Choroid plexus epithelial cell (primary cell): ENCODE results near the gene ATP7A.

Source experiments
- DNase-seq: peaks from one replicate; pipeline ENCODE4 v3.0.0-alpha.2; 2010; ENCODE audit warnings: low read depth
- H3K4me3 ChIP-seq: 2 replicates; pipeline ENCODE4 v1.5.1; 2011; ENCODE audit warnings: low read depth, mild to moderate bottlenecking, control low read depth, low read length, moderate library complexity
- CTCF ChIP-seq: conservative IDR thresholded peaks from 2 replicates; pipeline ENCODE4 v1.5.1; 2011; ENCODE audit warnings: low read depth, mild to moderate bottlenecking, control low read depth, inconsistent platforms, low read length, moderate library complexity

The ATP7A gene

GRCh38 chrX:77977518-77977917 lies 67.0 kb downstream of the ATP7A start:
- no peak for TF ChIP-seq CTCF
- DNase-seq = no peak
- no peak overlapping the region for H3K4me3 ChIP-seq

GRCh38 chrX:77979870-77980269 lies 69.4 kb downstream of the ATP7A start:
- no peak for TF ChIP-seq CTCF
- DNase-seq = no peak
- no peak overlapping the region for H3K4me3 ChIP-seq

DNA sequence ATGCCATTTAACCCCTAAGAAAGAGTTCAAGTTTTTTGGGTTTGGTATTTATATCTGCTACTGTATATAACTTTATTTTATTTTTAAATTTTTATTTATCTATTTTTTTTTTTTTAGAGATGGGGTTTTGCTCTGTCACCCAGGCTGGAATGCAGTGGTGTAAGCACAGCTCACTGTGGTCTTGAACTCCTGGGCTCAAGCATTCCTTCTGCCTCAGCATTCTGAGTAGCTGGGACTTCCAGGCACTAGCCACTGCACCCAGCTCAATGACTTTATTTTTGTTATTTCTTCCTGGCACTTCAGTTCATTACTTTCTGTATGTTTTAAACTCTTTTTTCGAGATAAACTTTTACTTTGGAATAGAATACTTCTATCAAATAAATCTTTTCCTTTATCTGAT lies 101.4 kb downstream of the ATP7A start:
- DNase-seq = peak; percentile 52
- TF ChIP-seq CTCF = no peak
- no peak overlapping the region for H3K4me3 ChIP-seq

DNA sequence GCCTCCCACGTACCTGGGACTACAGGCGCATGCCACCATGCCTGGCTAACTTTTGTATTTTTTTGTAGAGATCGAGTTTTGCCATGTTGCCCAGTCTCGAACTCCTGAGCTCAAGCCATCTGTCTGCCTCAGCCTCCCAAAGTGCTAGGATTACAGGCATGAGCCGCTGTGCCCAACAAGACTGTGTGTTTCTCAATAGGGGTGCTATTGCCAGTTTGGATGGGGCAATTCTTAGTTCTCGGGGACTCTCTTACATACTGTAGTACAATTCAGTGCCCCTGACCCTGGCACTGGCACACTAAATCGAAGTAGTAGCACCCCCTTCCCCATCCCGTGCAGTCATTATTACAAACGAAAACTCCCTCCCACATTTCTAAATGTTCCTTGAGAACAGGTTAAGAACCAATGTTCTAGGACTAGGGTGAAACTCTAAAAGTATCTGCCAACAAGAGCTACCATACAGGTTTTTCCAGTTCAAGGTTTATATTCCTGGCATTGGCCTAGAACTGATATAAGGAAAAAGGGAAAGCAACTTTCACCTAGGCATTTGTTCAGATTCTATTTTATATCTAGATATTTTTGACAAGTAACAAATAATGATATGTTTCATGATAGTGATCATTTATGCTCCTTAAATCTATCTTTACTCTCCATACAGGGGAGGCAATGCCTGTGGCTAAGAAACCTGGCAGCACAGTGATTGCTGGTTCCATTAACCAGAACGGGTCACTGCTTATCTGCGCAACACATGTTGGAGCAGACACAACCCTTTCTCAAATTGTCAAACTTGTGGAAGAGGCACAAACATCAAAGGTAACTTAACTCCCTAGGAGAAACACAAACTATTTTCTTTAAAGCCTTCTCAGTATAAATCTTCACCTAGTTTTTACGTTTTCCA lies 109.3 kb downstream of the ATP7A start:
- DNase-seq = no peak
- no peak overlapping the region for H3K4me3 ChIP-seq
- no peak for TF ChIP-seq CTCF

GRCh38 chrX:78024349-78025059 lies 114.0 kb downstream of the ATP7A start:
- peak; percentile 15 for DNase-seq
- peak; percentile 68 for TF ChIP-seq CTCF
- H3K4me3 ChIP-seq = no peak overlapping the region

DNA sequence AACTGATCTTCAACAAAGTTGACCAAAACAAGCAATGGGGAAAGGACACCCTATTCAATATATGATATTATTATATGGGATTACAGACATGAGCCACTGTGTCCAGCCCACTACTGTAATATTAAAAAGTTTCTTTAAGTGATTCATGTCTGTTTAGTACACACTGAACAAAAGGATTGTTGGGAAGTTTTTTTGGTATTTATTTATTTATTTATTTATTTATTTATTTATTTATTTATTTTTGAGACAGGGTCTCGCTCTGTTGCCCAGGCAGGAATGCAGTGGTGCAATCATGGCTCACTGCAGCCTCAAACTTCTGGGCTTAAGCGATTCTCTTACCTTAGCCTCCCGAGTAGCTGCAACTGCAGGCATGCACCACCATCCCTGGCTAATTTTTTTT lies 117.3 kb downstream of the ATP7A start:
- no peak for TF ChIP-seq CTCF
- no peak overlapping the region for H3K4me3 ChIP-seq
- no peak for DNase-seq

DNA sequence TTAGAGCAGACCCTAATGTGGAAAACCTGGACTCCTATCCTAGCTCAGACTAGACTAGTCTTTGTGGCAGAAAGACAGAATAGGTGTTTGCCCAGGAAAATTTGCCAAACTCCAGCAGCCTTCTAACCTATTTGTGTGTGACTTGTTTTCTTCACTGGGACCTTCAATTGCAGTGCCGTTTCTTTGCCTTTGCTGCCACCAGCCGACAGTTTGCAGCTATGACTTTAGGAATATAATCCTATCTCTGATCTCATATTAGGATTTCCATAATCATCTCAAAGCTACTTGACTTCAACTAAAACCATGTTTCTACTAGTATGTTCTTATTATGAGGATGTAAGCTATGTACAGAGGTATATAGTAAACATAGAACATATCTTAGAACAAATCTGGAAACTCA lies 119.2 kb downstream of the ATP7A start:
- peak; percentile 54 for DNase-seq
- H3K4me3 ChIP-seq = no peak overlapping the region
- peak; percentile 70 for TF ChIP-seq CTCF
